ENCODE measurements around the gene DTX3. TPM values are rescaled to one million over a fixed set of nuclear protein-coding genes. Genes with fewer than 3 reads are reported as not detected.
"Not testable (repeated sequence)": the region's sequence is repeated elsewhere in the genome, so short reads cannot be mapped to it uniquely, and the experiment has no call there.

Gene DTX3
- total and polyA plus RNA-seq, 9 donors = 37.9 to 75.2 (median 56.2) TPM

- DNase-seq = no peak
- Histone ChIP-seq H3K4me3 (no peak overlapping the region), H3K36me3 (no peaks in the 10 kb centered on the region), H3K9me3 (no peaks in the 10 kb centered on the region), H3K27ac (no peak overlapping the region), H3K4me1 (ENCODE audit: insufficient read depth) (no peaks in the 10 kb centered on the region), H3K27me3 (no peaks in the 10 kb centered on the region)
- no peak for TF ChIP-seq EP300 (IDR thresholded peaks at IDR 0.05)
- TF ChIP-seq POLR2A (IDR thresholded peaks at IDR 0.05) = no peak
- TF ChIP-seq CTCF (IDR thresholded peaks at IDR 0.05) = no peak
- intact Hi-C loops (cut with DNase I) = loop anchor here in 1 of 4 donors (2.0 kb wide), 1 partner anchor 36 kb away; no protein-coding TSS in a partner anchor
These were observed 19.9 kb upstream of the DTX3 start for GRCh38 chr12:57584690-57585089.

- no peaks in the 10 kb centered on the region for H3K9me3 ChIP-seq
- H3K4me1 ChIP-seq (ENCODE audit: insufficient read depth) = no peaks in the 10 kb centered on the region
- H3K36me3 ChIP-seq = no peaks in the 10 kb centered on the region
- WGBS, 3 donors = 68 to 86% (median 70%) methylated on average over 2 of the region's 2 CpGs
- no peak overlapping the region for H3K4me3 ChIP-seq
- H3K27me3 ChIP-seq = no peaks in the 10 kb centered on the region
- TF ChIP-seq CTCF (IDR thresholded peaks at IDR 0.05) (no peak), POLR2A (IDR thresholded peaks at IDR 0.05) (no peak), EP300 (IDR thresholded peaks at IDR 0.05) (no peak)
- DNase-seq = no peak
- intact Hi-C loops (cut with DNase I) = loop anchor here in 1 of 4 donors (2.0 kb wide), 1 partner anchor 36 kb away; no protein-coding TSS in a partner anchor
- H3K27ac ChIP-seq = no peak overlapping the region
These were observed 19.5 kb upstream of the DTX3 start for GRCh38 chr12:57585156-57585555.

GRCh38 chr12:57586128-57586527 is 18.5 kb upstream of the DTX3 start:
- WGBS, 3 donors = 77 to 83% (median 79%) methylated on average over 3 of the region's 3 CpGs
- H3K36me3 ChIP-seq = no peaks in the 10 kb centered on the region
- no peaks in the 10 kb centered on the region for H3K4me1 ChIP-seq (ENCODE audit: insufficient read depth)
- no peaks in the 10 kb centered on the region for H3K27me3 ChIP-seq
- DNase-seq = no peak
- H3K4me3 ChIP-seq = no peak overlapping the region
- no peak overlapping the region for H3K27ac ChIP-seq
- no peaks in the 10 kb centered on the region for H3K9me3 ChIP-seq
- intact Hi-C loops (cut with DNase I) = no loop called here
- no peak for TF ChIP-seq CTCF (IDR thresholded peaks at IDR 0.05)
- TF ChIP-seq EP300 (IDR thresholded peaks at IDR 0.05) = no peak
- no peak for TF ChIP-seq POLR2A (IDR thresholded peaks at IDR 0.05)

- DNase-seq = no peak
- Histone ChIP-seq H3K4me1 (ENCODE audit: insufficient read depth) (no peaks in the 10 kb centered on the region), H3K4me3 (no peak overlapping the region), H3K36me3 (no peaks in the 10 kb centered on the region), H3K27ac (no peak overlapping the region), H3K9me3 (no peaks in the 10 kb centered on the region), H3K27me3 (no peaks in the 10 kb centered on the region)
- 79 to 82% (median 82%) methylated on average over 3 of the region's 3 CpGs for WGBS, 3 donors
- no peak for TF ChIP-seq EP300 (IDR thresholded peaks at IDR 0.05)
- no peak for TF ChIP-seq POLR2A (IDR thresholded peaks at IDR 0.05)
- no peak for TF ChIP-seq CTCF (IDR thresholded peaks at IDR 0.05)
- intact Hi-C loops (cut with DNase I) = no loop called here
These were observed 17.7 kb upstream of the DTX3 start for GRCh38 chr12:57586832-57587429.

- 78 to 84% (median 80%) methylated on average over 15 of the region's 15 CpGs for WGBS, 3 donors
- H3K27me3 ChIP-seq; intact Hi-C loops (cut with DNase I); H3K4me1 ChIP-seq (ENCODE audit: insufficient read depth); DNase-seq; H3K36me3 ChIP-seq; H3K27ac ChIP-seq; H3K4me3 ChIP-seq; H3K9me3 ChIP-seq: not testable (repeated sequence)
These were observed 15.5 kb upstream of the DTX3 start for GRCh38 chr12:57588951-57589610.
